Head of caudate nucleus (tissue), 42 donors: ENCODE data around the gene DDX18.

Source experiments
- DNase-seq, 42 donors: peaks; one replicate each; pipeline versions ENCODE4 v3.0.0 to v3.0.0-alpha.2; 2020 to 2021; ENCODE audit warnings: mixed read lengths in 7 of 42
- intact Hi-C: fragments of 100-400 bp; cut with DNase I; formaldehyde crosslinking; loops from one replicate; pipeline ENCODE4 v1.15.0; 2022

Gene DDX18

GRCh38 chr2:117832905-117833613, 18.6 kb downstream of the DDX18 start:
- intact Hi-C loops, result no loop called here
- no peak for DNase-seq

GRCh38 chr2:117833911-117834310, 19.4 kb downstream of the DDX18 start:
- intact Hi-C loops, result no loop called here

GRCh38 chr2:117834992-117835391, 20.5 kb downstream of the DDX18 start:
- intact Hi-C loops, result loop anchor here (5.0 kb wide), 1 partner anchor 167 kb away; no protein-coding TSS in a partner anchor
- no peak for DNase-seq

More at GRCh38 chr2:117833911-117834310, 19.4 kb downstream of the DDX18 start:
- DNase-seq, result no peak

- intact Hi-C loops, result loop anchor here (5.0 kb wide), 1 partner anchor 166 kb away; no protein-coding TSS in a partner anchor
- peak; percentile 72 to 92 (median 85) for DNase-seq
Observed at GRCh38 chr2:117835990-117836760, 21.7 kb downstream of the DDX18 start.

- intact Hi-C loops, result no loop called here
- no peak for DNase-seq
Observed at GRCh38 chr2:117845304-117845703, 30.8 kb downstream of the DDX18 start.

- DNase-seq, result no peak
- intact Hi-C loops, result no loop called here
Observed at GRCh38 chr2:117850015-117850414, 35.5 kb downstream of the DDX18 start.

- intact Hi-C loops, result no loop called here
- DNase-seq, result no peak
Observed at GRCh38 chr2:117850461-117850860, 36.0 kb downstream of the DDX18 start.

GRCh38 chr2:117851969-117852368, 37.5 kb downstream of the DDX18 start:
- intact Hi-C loops, result no loop called here
- no peak for DNase-seq

- no peak for DNase-seq
Observed at GRCh38 chr2:117853316-117853715, 38.8 kb downstream of the DDX18 start.

GRCh38 chr2:117853873-117854272, 39.4 kb downstream of the DDX18 start:
- intact Hi-C loops, result no loop called here
- DNase-seq, result peak in 2 of 42 donors; percentile 9 to 41

More at GRCh38 chr2:117853316-117853715, 38.8 kb downstream of the DDX18 start:
- intact Hi-C loops, result no loop called here

GRCh38 chr2:117854610-117855009, 40.1 kb downstream of the DDX18 start:
- intact Hi-C loops, result no loop called here
- no peak for DNase-seq

GRCh38 chr2:117855886-117856285, 41.4 kb downstream of the DDX18 start:
- DNase-seq, result no peak
- intact Hi-C loops, result no loop called here

GRCh38 chr2:117856415-117857210, 42.1 kb downstream of the DDX18 start:
- DNase-seq, result no peak
- intact Hi-C loops, result no loop called here

- intact Hi-C loops, result no loop called here
- DNase-seq, result no peak
Observed at GRCh38 chr2:117858336-117858735, 43.8 kb downstream of the DDX18 start.

GRCh38 chr2:117858892-117859531, 44.5 kb downstream of the DDX18 start:
- DNase-seq, result no peak
- intact Hi-C loops, result no loop called here

GRCh38 chr2:117859532-117859911, 45.0 kb downstream of the DDX18 start:
- no peak for DNase-seq
- intact Hi-C loops, result no loop called here

GRCh38 chr2:117859924-117860647, 45.6 kb downstream of the DDX18 start:
- intact Hi-C loops, result no loop called here
- peak in 1 of 42 donors; percentile 4 for DNase-seq

- no peak for DNase-seq
- intact Hi-C loops, result no loop called here
Observed at GRCh38 chr2:117862459-117862858, 48.0 kb downstream of the DDX18 start.

- DNase-seq, result no peak
- intact Hi-C loops, result no loop called here
Observed at GRCh38 chr2:117875786-117876185, 61.3 kb downstream of the DDX18 start.
